ENCODE data around the gene CDC42BPG.

Gene CDC42BPG

GRCh38 chr11:64844330-64845128, at the start of gene CDC42BPG:
TSS of gene CDC42BPG (minus strand) at chr11:64844653. CDS start at chr11:64844569, 84 bp downstream.
- peak; percentile 66 for DNase-seq (ENCODE audit: low read depth, low spot score)

GRCh38 chr11:64893194-64894069, 49.0 kb upstream of the CDC42BPG start:
- no peak for DNase-seq (ENCODE audit: low read depth, low spot score)

- DNase-seq (ENCODE audit: low read depth, low spot score), result no peak
Observed at GRCh38 chr11:64892838-64893193, 48.4 kb upstream of the CDC42BPG start.

- no peak for DNase-seq (ENCODE audit: low read depth, low spot score)
Observed at GRCh38 chr11:64892411-64892831, 48.0 kb upstream of the CDC42BPG start.

DNA sequence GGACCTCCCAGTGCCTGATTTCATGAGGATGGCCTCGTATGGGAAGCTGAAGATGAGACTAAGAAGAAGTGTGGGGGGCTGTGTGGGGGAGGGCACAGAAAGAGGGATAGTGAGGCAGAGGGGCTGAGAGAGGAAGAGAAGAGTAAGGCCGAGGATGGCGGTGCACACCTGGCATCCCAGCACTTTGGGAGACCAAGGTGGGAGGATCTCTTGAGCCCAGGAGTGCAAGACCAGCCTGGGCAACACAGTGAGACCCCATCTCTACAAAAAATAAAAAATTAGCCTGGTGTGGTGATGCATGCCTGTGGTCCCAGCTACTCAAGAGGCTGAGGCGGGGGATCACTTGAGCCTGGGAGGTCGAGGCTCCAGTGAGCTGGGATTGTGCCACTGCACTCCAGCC, 47.4 kb upstream of the CDC42BPG start:
- DNase-seq (ENCODE audit: low read depth, low spot score), result no peak

DNA sequence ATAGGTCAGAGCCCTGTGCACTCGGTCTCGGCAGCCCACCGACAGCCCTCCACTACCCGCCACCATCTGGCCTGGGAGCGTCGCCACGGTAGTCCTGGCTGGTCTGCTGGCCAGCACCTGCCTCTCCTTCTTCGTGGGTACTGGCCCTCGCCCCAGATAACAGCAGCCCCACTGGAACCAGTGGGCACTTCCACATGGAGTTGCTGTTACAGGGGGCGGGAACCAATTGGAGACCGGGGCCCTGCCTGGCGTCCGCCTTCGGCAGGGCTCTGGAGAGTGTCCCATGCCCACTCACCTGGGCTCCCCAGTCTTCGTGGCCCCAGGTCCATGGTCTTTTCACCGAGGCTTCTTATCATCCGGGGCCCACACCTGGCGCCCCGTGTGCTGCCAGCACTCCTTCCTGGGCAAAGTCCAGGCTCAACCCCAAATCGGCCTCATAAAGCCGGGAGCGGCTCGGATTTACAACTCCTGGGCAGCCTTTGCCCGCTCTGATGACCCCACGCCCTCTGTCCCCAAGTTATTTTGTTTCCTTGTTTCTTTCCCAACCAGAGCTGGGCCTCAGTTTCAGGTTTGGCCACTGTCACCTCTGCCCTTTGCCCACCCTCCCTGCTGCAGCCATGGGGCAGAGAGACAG, 46.9 kb upstream of the CDC42BPG start:
- no peak for DNase-seq (ENCODE audit: low read depth, low spot score)

DNA sequence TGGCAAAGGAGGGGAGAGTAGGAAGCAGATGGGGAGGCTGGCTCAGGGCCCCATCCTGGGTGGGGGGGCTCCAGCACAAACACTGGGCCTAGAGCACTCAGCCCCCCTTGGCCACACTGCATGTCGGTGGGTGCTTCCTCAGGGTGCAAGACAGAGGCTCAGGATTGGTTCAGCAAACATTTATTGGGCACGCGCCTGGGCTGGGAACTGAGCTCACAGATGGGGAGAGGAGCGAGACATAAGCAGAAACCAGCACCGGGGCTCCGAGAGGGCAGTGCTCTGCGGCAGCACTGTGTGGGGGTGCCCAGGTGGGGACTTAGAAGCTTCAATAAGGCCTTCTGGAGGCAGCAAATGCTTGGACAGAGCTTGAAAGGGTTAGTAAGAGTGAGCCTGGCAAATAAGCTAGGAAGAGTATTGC, 46.1 kb upstream of the CDC42BPG start:
- no peak for DNase-seq (ENCODE audit: low read depth, low spot score)

GRCh38 chr11:64888729-64889511, 44.5 kb upstream of the CDC42BPG start:
- DNase-seq (ENCODE audit: low read depth, low spot score), result peak; percentile 68

GRCh38 chr11:64888406-64888728, 43.9 kb upstream of the CDC42BPG start:
- DNase-seq (ENCODE audit: low read depth, low spot score), result no peak

DNA sequence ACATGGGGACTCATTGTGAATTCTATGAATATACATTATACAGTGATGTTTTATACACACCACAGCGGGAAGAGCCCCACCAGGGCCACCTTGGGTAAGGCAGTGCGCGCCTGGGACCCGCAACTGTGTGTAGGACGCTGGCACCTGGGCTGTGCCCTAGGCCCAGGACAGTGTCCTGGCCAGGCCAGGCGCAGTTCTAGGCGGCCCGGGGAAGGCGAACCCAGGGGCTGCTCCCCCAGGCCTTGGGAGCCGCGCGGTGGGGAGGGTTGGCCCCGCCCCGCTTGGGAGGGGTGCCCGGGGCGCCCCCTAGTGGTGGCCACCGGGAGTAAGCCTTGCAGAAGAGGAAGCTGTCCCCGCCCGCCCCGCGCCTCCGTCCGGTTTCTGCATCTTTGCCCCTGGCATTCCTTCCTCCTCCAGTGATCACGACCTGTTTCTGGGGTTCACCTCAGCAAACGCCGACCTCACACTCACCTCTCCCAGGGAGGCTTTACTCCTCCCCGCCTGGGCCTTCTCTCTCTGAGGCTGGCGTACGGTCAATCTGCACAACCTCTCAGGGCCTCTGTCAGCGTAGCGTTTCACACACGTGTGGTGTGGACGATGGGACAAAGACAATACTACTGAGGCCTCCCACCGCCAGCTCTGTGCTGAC, 43.4 kb upstream of the CDC42BPG start:
- DNase-seq (ENCODE audit: low read depth, low spot score), result peak; percentile 88

DNA sequence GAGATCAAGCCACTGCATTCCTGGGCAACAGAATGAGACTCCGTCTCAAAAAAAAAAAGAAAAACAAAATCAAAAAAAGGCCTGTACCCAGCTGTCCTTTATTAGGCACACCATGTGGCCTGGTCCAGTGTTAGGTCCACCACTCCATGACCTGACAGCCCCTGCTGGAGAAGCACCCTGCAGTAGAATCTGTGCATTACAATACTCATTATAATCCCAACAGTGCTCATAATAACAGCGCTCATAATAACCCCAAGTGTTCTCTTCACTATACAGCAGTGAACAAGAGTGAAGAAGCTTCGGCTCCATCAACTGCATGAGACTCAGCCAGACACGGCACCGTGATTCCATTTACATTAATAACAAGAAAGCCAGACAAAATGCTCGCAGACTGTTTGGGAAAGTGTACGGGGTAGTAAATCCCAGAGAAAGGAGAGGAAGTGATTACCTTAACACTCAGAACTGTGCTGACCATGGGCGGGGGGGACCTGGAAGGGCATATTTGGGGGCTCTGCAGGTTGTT, 42.8 kb upstream of the CDC42BPG start:
- DNase-seq (ENCODE audit: low read depth, low spot score), result no peak

- DNase-seq (ENCODE audit: low read depth, low spot score), result no peak
Observed at GRCh38 chr11:64885367-64886286, 41.2 kb upstream of the CDC42BPG start.

DNA sequence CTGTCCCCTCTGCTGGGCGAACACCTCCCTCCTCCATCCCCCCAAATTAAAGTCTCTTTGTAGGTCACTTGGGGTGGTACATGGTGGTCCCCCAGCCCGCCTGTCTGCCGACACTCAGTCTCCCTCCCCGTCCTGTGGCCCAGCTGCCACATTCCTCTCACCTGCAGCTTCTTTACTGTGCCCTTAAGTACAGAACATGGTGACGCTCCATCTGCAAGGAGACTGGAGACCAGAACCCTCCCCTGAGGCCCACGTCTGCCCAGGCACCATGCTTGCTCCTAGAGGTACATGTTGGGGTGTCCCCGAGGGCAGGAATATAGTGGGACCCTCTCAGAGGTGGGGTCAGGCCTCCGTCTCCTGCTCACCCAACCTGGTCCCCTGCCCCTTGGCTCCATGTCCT, 39.6 kb upstream of the CDC42BPG start:
- no peak for DNase-seq (ENCODE audit: low read depth, low spot score)

GRCh38 chr11:64883575-64883974, 39.1 kb upstream of the CDC42BPG start:
- DNase-seq (ENCODE audit: low read depth, low spot score), result no peak

GRCh38 chr11:64882243-64882642, 37.8 kb upstream of the CDC42BPG start:
- no peak for DNase-seq (ENCODE audit: low read depth, low spot score)

GRCh38 chr11:64881476-64881875, 37.0 kb upstream of the CDC42BPG start:
- no peak for DNase-seq (ENCODE audit: low read depth, low spot score)

DNA sequence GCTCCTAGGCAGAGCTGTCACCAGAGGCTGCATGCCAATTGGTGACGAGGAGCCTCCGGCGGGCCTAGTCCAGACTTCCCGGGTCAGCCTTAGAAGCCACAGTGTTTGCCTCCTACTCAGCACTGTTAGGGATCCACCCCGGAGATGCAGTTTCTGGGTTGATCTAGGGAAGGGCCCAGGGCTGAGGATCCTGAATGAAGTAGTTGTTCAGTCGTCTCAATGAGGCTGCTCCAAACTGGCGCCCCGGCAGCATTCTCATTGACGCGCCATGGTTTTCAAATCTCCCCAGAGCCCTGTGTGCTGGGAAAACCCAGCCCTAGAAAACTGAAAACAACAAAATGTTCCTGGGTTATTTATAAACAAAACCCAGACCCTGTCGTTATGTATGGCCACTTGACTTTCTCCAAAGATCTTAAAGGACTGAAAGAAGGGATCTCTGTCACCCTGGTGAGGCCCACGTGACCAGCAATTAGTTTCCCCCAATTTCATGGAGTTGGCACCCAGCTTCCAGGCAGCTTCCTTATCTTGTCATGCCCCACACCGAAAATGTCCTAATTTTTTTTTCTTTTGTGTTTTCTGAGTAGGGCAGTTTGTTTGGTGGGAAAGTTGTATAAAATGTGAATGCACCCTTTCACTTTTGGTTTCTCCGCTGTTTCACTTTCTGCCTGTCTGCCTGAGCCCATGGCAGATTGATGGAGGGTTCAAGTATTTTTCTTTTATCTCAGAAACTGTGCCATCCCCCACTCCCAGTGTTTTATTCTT, 36.0 kb upstream of the CDC42BPG start:
- no peak for DNase-seq (ENCODE audit: low read depth, low spot score)

DNA sequence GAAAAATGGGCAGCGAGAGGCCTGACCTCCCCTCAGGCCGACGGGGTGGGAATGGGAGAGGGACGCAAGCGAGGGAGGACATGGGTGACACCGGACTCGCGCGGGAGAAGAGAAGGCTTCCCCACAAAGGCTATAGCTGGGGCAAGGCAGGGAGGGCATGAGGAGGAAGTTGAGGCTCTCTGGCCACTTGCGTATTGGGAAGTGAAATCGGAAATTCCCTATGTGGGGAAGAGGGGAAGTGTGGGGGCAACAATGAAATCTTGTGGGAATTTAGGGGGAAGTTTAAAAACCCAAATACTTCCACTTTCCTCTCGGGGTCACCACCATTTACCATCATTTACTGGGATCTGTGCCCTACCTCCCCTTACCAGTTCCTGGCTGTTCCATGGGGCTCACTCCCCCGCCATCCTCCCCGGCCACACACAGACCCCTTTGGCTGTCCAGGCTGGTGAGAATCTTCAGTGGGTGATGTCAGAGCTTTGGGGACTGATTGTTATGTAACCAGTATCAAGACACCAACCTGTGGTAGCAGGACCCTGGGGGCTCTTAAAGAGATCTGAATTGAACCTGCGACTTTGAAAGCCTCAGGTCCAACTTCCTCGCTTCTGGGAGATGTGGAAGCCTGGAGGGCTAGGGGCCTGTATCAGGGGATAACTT, 34.9 kb upstream of the CDC42BPG start:
- no peak for DNase-seq (ENCODE audit: low read depth, low spot score)
